PC-9 (cell line): Measurements from ENCODE around the gene ZC3HAV1. TPM values are rescaled to one million over a fixed set of nuclear protein-coding genes. Genes with fewer than 3 reads are reported as not detected.
A peak's percentile ranks its signal among the peaks of the same experiment; 100 is the strongest.

Experiments
- Bru-seq: library from RNA; stranded (reverse); fragments of 400-500 nt; gene quantifications from one replicate; lab custom pipeline; 2021; lab: Mats Ljungman, UMichigan
- BruChase-seq, 2 experiments: library from RNA; stranded (reverse); fragments of 400-500 nt; gene quantifications; one replicate each; lab custom pipeline; 2021; lab: Mats Ljungman, UMichigan
- BruUV-seq: library from RNA; stranded (reverse); fragments of 400-500 nt; replicated peaks from 2 replicates; lab custom pipeline; 2021; lab: Mats Ljungman, UMichigan
- CTCF ChIA-PET: fragments of 300-600 bp; sonication (Branson Sonifier 250); formaldehyde crosslinking; loops from one replicate; lab custom pipeline; 2022; ENCODE audit warnings: antibody characterized with exemption; lab: Charles Lee
- POLR2A ChIA-PET: fragments of 300-600 bp; sonication (Branson Sonifier 250); formaldehyde crosslinking; loops from one replicate; lab custom pipeline; 2022; ENCODE audit warnings: antibody characterized with exemption; ENCODE audit not compliant: unreplicated experiment; lab: Charles Lee
- DNase-seq, 2 experiments: peaks; one replicate each; pipeline versions ENCODE4 v3.0.0 to v3.0.0-alpha.2; 2015 to 2022; ENCODE audit warnings: mixed read lengths in 1 of 2
- H2AFZ ChIP-seq: fragments of 200-600 bp; sonication (generic); 2 replicates; pipeline ENCODE4 v1.8.1; 2017; ENCODE audit warnings: antibody characterized with exemption
- H3F3A ChIP-seq: fragments of 200-600 bp; sonication (generic); 2 replicates; pipeline ENCODE4 v1.8.1; 2017; ENCODE audit warnings: antibody characterized with exemption, mild to moderate bottlenecking, low read depth; ENCODE audit not compliant: insufficient read depth
- H3K27ac ChIP-seq: fragments of 200-600 bp; sonication (generic); 2 replicates; pipeline ENCODE4 v1.6.1; 2016; ENCODE audit warnings: mixed run types
- H3K27me3 ChIP-seq: fragments of 200-600 bp; sonication (generic); 2 replicates; pipeline ENCODE4 v1.6.1; 2016; ENCODE audit warnings: low read depth, mixed run types; ENCODE audit not compliant: insufficient read depth
- H3K36me3 ChIP-seq: fragments of 200-600 bp; sonication (generic); 2 replicates; pipeline ENCODE4 v1.6.1; 2016; ENCODE audit warnings: low read depth, mixed run types
- H3K4me1 ChIP-seq: fragments of 200-600 bp; sonication (generic); replicated peaks from 2 replicates; pipeline ENCODE4 v1.6.1; 2016; ENCODE audit warnings: mixed run types; ENCODE audit not compliant: insufficient read depth
- H3K4me2 ChIP-seq: fragments of 200-600 bp; sonication (generic); 2 replicates; pipeline ENCODE4 v1.6.1; 2017; ENCODE audit warnings: mixed run types
- H3K4me3 ChIP-seq: fragments of 200-600 bp; sonication (generic); 2 replicates; pipeline ENCODE4 v1.6.1; 2016; ENCODE audit warnings: mixed run types
- H3K79me2 ChIP-seq: fragments of 200-600 bp; sonication (generic); 2 replicates; pipeline ENCODE4 v1.6.1; 2017; ENCODE audit warnings: low read depth, mixed run types
- H3K9me2 ChIP-seq: fragments of 200-600 bp; sonication (generic); 2 replicates; pipeline ENCODE4 v1.8.1; 2017; ENCODE audit warnings: mild to moderate bottlenecking; ENCODE audit not compliant: insufficient read depth
- H3K9me3 ChIP-seq: fragments of 200-600 bp; sonication (generic); 2 replicates; pipeline ENCODE4 v1.8.1; 2016; ENCODE audit warnings: low read depth; ENCODE audit not compliant: insufficient read depth
- H4K20me1 ChIP-seq: fragments of 200-600 bp; sonication (generic); 2 replicates; pipeline ENCODE4 v1.8.1; 2017; ENCODE audit not compliant: insufficient read depth
- EZH2 ChIP-seq: fragments of 200-600 bp; sonication (generic); IDR thresholded peaks from 2 replicates; pipeline ENCODE4 v1.8.0; 2017; ENCODE audit warnings: antibody characterized with exemption, low read depth
- intact Hi-C: fragments of 100-400 bp; cut with micrococcal nuclease; formaldehyde crosslinking; loops from one replicate; pipeline ENCODE4 v1.10.0; 2022; ENCODE audit not compliant: unreplicated experiment
- long read RNA-seq: library from polyadenylated mRNA; stranded (forward); transcript quantifications from one replicate; pipeline ENCODE4 v2.0.0, GENCODE V29; 2022
- total RNA-seq: library from RNA; stranded (reverse); gene quantifications from 2 replicates; pipeline ENCODE4 v1.2.3, GENCODE V29; 2021
- TF ChIP-seq, protein P1 (sequence below): fragments of 200-600 bp; sonication (generic); conservative IDR thresholded peaks from 2 replicates; pipeline ENCODE4 v1.6.1; 2017; ENCODE audit warnings: mixed run types, antibody characterized with exemption, mild to moderate bottlenecking, moderate library complexity

ZC3HAV1 gene
- total RNA-seq = 30.8 and 36.7 TPM in 2 replicates
- Bru-seq, nascent RNA = percentile 82 among the genes with signal in this experiment
- BruChase-seq, experiment 1, labeled RNA remaining after a 2-hour chase = percentile 81 among the genes with signal in this experiment
- BruChase-seq, experiment 2, labeled RNA remaining after a 6-hour chase = percentile 89 among the genes with signal in this experiment
- long read RNA-seq, full-length matches to known transcripts = 22 of 37 reads
- long read RNA-seq, partial matches to known transcripts = 8 of 37 reads
- long read RNA-seq, other reads (novel, unspliced or antisense) = 7 of 37 reads

DNA sequence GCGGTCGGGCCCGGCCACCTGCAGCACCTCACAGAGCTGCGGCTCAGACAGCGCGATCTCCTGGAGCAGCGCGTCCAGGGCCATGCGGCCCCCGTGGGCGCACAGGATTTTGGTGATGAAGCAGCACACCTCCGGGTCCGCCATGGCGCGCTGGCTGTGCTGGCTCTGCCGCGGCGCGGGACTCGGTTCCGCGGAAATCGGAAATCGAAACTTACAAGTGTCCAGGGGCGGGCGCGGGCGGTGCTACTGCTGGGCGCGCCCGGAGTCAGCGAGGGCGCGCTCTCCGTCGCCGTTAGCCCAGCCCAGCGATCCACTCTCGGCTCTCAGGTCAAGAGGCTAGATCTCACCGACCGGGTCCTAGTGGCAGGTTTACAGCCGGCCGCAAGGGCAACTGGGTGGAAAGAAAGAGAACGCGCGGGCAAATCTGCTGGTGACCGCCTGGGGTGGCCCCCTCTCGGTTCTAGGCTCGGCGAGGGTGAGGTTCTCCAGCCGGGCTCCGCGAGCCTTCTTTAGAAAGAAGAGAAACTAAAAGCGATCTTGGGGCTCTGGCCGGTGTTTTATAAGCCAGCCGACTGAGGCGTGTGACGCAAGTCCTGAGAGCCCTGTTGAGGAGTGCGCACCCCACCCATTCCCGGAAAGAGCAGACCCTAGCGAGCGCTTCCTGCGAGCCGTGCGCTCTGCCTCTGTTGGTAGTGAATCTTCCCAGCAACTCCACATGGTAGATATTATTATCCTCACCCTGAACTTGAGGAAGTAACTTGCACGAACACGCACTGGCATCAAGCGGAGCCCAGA lies at the start of gene ZC3HAV1:
ZC3HAV1 (minus strand) TSS at position 533 of the 795 bp plus-strand sequence; CDS start at position 144, 389 bp downstream.
- TSS peak; percentile 98 for BruUV-seq
- H3K27ac ChIP-seq = peak within 1 kb of the TSS; percentile 75
- no peaks in the 10 kb centered on the region for H3K27me3 ChIP-seq
- TF ChIP-seq, protein P1, sequence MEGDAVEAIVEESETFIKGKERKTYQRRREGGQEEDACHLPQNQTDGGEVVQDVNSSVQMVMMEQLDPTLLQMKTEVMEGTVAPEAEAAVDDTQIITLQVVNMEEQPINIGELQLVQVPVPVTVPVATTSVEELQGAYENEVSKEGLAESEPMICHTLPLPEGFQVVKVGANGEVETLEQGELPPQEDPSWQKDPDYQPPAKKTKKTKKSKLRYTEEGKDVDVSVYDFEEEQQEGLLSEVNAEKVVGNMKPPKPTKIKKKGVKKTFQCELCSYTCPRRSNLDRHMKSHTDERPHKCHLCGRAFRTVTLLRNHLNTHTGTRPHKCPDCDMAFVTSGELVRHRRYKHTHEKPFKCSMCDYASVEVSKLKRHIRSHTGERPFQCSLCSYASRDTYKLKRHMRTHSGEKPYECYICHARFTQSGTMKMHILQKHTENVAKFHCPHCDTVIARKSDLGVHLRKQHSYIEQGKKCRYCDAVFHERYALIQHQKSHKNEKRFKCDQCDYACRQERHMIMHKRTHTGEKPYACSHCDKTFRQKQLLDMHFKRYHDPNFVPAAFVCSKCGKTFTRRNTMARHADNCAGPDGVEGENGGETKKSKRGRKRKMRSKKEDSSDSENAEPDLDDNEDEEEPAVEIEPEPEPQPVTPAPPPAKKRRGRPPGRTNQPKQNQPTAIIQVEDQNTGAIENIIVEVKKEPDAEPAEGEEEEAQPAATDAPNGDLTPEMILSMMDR = no peak
- no peak for TF ChIP-seq EZH2
- peaks cover 21% of the 10 kb centered on the region for H3K4me1 ChIP-seq
- DNase-seq = peak; percentile 76 to 88
- H2AFZ ChIP-seq = peak within 1 kb of the TSS; percentile 95
- ChIA-PET CTCF (no interaction called here), POLR2A (no interaction called here)
- H3K36me3 ChIP-seq = no peaks in the 10 kb centered on the region
- no peaks in the 10 kb centered on the region for H4K20me1 ChIP-seq
- H3K9me3 ChIP-seq = no peaks in the 10 kb centered on the region
- peaks cover 9% of the 10 kb centered on the region for H3F3A ChIP-seq
- H3K9me2 ChIP-seq = no peaks in the 10 kb centered on the region
- H3K79me2 ChIP-seq = peaks cover 39% of the 10 kb centered on the region
- H3K4me2 ChIP-seq = peak within 1 kb of the TSS; percentile 89
- intact Hi-C loops = loop anchor here (1.0 kb wide), 4 partner anchors 24 to 251 kb away; partner anchors contain the start of gene UBN2
- H3K4me3 ChIP-seq = peak within 1 kb of the TSS; percentile 93

DNA sequence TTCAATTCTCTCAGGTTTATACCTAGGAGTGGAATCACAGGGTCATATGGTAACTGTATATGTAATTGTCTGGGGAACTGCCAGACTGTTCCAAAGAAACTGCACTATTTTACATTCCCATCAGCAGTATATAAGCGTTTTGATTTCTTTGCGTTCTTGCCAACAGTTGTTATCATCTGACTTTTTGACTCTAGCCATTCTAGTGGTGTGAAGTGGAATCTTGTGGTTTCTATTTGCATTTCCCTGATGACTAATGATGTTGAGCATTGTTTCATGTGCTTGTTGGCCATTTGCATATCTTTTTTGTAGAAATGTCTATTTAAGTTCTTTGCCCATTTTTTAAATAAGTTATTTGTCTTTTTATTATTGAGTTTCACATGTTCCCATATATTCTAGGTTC lies 44.3 kb upstream of the ZC3HAV1 start:
- H3K4me2 ChIP-seq = no peak overlapping the region
- no TSS peak for BruUV-seq
- TF ChIP-seq, protein P1 = no peak
- TF ChIP-seq EZH2 = no peak
- DNase-seq = peak in 1 of 2 experiments; percentile 69
- intact Hi-C loops = no loop called here
- no peak overlapping the region for H3K27ac ChIP-seq
- no peaks in the 10 kb centered on the region for H4K20me1 ChIP-seq
- peaks cover 7% of the 10 kb centered on the region for H3K9me3 ChIP-seq
- no peaks in the 10 kb centered on the region for H3K9me2 ChIP-seq
- 0 out of 2 replicates have a peak, but pooled peaks cover 6% of the 10 kb centered on the region for H3K4me1 ChIP-seq
- ChIA-PET CTCF (no interaction called here), POLR2A (no interaction called here)
- no peak overlapping the region for H3K4me3 ChIP-seq
- peaks cover 4% of the 10 kb centered on the region; the same call in 1 of the 2 replicates for H3F3A ChIP-seq
- H2AFZ ChIP-seq = no peak overlapping the region
- no peaks in the 10 kb centered on the region for H3K27me3 ChIP-seq
- no peaks in the 10 kb centered on the region for H3K36me3 ChIP-seq
- H3K79me2 ChIP-seq = no peaks in the 10 kb centered on the region; the same call in 1 of the 2 replicates

DNA sequence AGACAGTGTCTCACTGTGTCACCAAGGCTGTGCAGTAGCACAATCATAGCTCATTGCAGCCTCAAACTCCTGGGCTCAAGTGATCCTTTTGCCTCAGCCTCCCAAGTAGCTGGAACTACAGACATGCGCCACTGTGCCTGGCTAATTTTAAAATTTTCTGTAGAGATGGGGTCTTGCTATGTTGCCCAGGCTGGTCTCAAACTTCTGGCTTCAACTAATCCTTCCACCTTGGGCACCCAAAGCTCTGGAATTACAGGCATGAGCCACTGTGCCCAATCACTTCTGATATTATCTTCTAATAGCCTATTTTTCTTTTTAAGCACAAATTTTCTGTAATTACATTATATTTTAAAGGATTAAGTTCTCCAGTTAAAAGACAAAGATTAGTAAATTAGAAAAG lies 42.6 kb upstream of the ZC3HAV1 start:
- Histone ChIP-seq H3K4me2 (no peak overlapping the region), H3K9me3 (no peaks in the 10 kb centered on the region), H3K4me1 (0 out of 2 replicates have a peak, but pooled peaks cover 6% of the 10 kb centered on the region), H3K4me3 (no peak overlapping the region), H3K27me3 (no peaks in the 10 kb centered on the region), H3K36me3 (0 out of 2 replicates have a peak, but pooled peaks cover 5% of the 10 kb centered on the region), H4K20me1 (no peaks in the 10 kb centered on the region), H2AFZ (no peak overlapping the region), H3K9me2 (no peaks in the 10 kb centered on the region), H3K79me2 (no peaks in the 10 kb centered on the region; the same call in 1 of the 2 replicates), H3K27ac (no peak overlapping the region), H3F3A (peaks cover 4% of the 10 kb centered on the region; the same call in 1 of the 2 replicates)
- ChIA-PET CTCF (no interaction called here), POLR2A (no interaction called here)
- intact Hi-C loops = no loop called here
- TF ChIP-seq, protein P1 = no peak
- TF ChIP-seq EZH2 = no peak
- BruUV-seq = no TSS peak
- no peak for DNase-seq
